GM12873 (cell line): ENCODE results near the gene UVSSA.

Experiments used
- TF ChIP-seq, protein P1 (sequence below): IDR thresholded peaks from 2 replicates; pipeline ENCODE4 v1.5.1; 2012; ENCODE audit warnings: low read depth, mild to moderate bottlenecking, moderate library complexity, low read length, control low read depth; ENCODE audit not compliant: insufficient read depth; ENCODE audit errors: missing control alignments

The UVSSA gene

GRCh38 chr4:1330761-1331590 lies 16.0 kb upstream of the UVSSA start:
- TF ChIP-seq, protein P1, sequence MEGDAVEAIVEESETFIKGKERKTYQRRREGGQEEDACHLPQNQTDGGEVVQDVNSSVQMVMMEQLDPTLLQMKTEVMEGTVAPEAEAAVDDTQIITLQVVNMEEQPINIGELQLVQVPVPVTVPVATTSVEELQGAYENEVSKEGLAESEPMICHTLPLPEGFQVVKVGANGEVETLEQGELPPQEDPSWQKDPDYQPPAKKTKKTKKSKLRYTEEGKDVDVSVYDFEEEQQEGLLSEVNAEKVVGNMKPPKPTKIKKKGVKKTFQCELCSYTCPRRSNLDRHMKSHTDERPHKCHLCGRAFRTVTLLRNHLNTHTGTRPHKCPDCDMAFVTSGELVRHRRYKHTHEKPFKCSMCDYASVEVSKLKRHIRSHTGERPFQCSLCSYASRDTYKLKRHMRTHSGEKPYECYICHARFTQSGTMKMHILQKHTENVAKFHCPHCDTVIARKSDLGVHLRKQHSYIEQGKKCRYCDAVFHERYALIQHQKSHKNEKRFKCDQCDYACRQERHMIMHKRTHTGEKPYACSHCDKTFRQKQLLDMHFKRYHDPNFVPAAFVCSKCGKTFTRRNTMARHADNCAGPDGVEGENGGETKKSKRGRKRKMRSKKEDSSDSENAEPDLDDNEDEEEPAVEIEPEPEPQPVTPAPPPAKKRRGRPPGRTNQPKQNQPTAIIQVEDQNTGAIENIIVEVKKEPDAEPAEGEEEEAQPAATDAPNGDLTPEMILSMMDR = no peak

- TF ChIP-seq, protein P1 = no peak
These were observed 15.2 kb upstream of the UVSSA start for GRCh38 chr4:1331591-1332353.

- TF ChIP-seq, protein P1 = no peak
These were observed 14.3 kb upstream of the UVSSA start for GRCh38 chr4:1332686-1333085.

DNA sequence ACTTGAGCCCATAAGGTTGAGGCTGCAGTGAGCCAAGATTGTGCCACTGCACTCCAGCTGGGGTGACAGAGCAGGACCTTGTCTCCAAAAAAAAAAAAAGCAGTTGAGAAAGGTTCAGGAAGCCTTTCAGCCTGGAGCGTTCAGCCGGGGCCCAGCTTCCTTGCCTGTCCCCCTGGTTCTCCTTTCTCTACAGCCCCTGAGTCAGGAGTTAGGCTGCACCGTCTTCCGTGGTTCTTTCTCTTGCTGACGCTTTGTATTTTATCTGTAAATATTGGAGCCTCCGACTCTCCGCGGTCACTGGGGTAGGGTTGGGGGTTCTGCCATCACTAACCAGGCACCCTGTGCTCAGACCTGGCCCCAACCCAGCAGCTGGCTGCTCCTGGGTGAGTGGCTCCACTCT lies 13.8 kb upstream of the UVSSA start:
- TF ChIP-seq, protein P1 = no peak

DNA sequence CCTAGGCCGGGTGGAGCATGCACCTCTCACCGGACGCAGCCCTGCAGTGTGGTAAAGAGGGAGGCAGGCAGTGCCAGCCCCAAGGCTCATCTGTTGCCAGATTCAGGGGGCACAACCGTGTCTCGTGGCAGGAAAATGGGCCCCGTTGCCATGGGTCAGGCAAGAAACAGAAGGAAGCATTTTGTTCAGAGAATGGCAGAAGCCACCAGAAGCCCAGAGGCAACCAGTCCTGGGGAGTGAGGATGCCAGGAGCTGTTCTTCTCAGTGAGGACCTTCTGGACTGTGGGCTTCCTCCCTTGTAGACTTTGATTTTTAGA lies 12.5 kb upstream of the UVSSA start:
- TF ChIP-seq, protein P1 = no peak

DNA sequence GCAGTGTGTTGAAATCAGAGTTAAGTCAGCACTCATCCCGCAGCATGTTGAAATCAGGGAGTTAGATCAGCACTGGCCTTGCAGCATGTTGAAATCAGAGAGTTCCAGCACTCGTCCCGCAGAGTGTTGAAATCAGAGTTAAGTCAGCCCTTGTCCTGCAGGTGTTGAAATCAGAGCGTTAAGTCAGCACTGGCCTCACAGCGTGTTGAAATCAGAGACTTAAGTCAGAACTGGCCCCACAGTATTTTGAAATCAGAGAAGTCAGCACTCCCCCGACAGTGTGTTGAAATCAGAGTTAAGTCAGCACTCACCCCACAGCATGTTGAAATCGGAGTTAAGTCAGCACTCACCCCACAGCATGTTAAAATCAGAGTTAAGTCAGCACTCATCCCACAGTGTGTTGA lies 10.9 kb upstream of the UVSSA start:
- TF ChIP-seq, protein P1 = no peak

GRCh38 chr4:1337376-1337831 lies 9.6 kb upstream of the UVSSA start:
- TF ChIP-seq, protein P1 = no peak
